DOHH2 (cell line): ENCODE measurements around the gene ING4.

Experiments used
- EZH2phosphoT487 ChIP-seq: fragments of 200-600 bp; sonication (generic); IDR thresholded peaks from 2 replicates; pipeline ENCODE4 v1.6.1; 2017; ENCODE audit warnings: borderline replicate concordance, mild to moderate bottlenecking, antibody characterized with exemption, low read length, moderate library complexity, mixed read lengths
- TF ChIP-seq, protein P1 (sequence below): fragments of 200-600 bp; sonication (generic); IDR thresholded peaks from one replicate; pipeline ENCODE4 v1.5.1; 2014; ENCODE audit warnings: antibody characterized with exemption, mild to moderate bottlenecking, low read depth, low read length; ENCODE audit not compliant: poor library complexity, severe bottlenecking

DNA sequence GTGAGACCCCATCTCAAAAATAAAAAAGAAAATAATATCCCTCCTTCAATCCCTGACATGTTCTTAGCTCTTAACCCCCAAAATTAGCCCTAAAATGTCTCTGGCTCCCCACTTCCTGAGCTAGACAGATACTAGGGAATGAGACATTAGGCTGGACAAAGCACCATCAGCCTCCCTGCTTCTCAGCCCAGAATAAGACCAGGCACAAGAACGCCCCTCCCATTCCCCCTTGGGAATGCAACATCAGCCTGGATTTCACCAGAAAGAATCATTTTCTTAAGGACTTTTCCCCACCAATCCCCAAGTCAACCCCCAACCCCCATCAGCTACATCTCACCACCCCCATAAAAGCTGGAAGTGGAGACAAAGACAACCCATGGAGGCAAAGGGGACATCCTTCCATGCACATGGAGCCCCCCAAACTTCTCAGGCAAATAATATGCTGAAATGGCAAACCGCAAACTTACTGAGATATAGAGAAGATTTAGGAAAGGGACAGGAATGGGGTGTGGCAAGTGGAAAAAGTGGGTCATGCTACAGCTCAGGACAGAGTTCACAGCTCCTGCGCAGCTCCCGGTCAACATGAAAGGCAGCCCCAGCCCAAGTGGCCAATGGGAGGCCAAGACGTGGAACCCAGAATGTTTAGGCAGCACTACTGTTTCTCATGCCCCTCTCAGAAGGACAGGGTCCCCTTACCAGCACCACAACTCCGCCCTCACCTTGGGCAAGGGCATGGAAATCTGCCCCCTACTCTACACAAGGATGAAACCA is 58.5 kb downstream of the ING4 start:
- TF ChIP-seq, protein P1, sequence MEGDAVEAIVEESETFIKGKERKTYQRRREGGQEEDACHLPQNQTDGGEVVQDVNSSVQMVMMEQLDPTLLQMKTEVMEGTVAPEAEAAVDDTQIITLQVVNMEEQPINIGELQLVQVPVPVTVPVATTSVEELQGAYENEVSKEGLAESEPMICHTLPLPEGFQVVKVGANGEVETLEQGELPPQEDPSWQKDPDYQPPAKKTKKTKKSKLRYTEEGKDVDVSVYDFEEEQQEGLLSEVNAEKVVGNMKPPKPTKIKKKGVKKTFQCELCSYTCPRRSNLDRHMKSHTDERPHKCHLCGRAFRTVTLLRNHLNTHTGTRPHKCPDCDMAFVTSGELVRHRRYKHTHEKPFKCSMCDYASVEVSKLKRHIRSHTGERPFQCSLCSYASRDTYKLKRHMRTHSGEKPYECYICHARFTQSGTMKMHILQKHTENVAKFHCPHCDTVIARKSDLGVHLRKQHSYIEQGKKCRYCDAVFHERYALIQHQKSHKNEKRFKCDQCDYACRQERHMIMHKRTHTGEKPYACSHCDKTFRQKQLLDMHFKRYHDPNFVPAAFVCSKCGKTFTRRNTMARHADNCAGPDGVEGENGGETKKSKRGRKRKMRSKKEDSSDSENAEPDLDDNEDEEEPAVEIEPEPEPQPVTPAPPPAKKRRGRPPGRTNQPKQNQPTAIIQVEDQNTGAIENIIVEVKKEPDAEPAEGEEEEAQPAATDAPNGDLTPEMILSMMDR: no peak
- TF ChIP-seq EZH2phosphoT487: no peak
